Measurements from ENCODE around the gene LYZL1.
"Not testable (repeated sequence)": the region's sequence is repeated elsewhere in the genome, so short reads cannot be mapped to it uniquely, and the experiment has no call there.

The LYZL1 gene

GRCh38 chr10:29324220-29324841 is 35.5 kb downstream of the LYZL1 start:
- no peaks in the 10 kb centered on the region for H3K4me1 Mint-ChIP-seq (ENCODE audit: low read depth)
- H3K9me3 Mint-ChIP-seq (ENCODE audit: low read depth) = no peaks in the 10 kb centered on the region
- H3K27me3 Mint-ChIP-seq = peaks cover 11% of the 10 kb centered on the region

GRCh38 chr10:29326299-29326698 is 37.4 kb downstream of the LYZL1 start:
- no peaks in the 10 kb centered on the region for H3K9me3 Mint-ChIP-seq (ENCODE audit: low read depth)
- H3K4me1 Mint-ChIP-seq (ENCODE audit: low read depth) = no peaks in the 10 kb centered on the region
- H3K27me3 Mint-ChIP-seq = peaks cover 10% of the 10 kb centered on the region
- H3K27ac Mint-ChIP-seq = no peak overlapping the region
- H3K36me3 Mint-ChIP-seq = no peaks in the 10 kb centered on the region
- H3K4me3 Mint-ChIP-seq = no peak overlapping the region

More at GRCh38 chr10:29324220-29324841, 35.5 kb downstream of the LYZL1 start:
- Mint-ChIP-seq H3K36me3 (no peaks in the 10 kb centered on the region), H3K27ac (no peak overlapping the region), H3K4me3 (no peak overlapping the region)

- peaks cover 7% of the 10 kb centered on the region for H3K27me3 Mint-ChIP-seq
- H3K9me3 Mint-ChIP-seq (ENCODE audit: low read depth) = no peaks in the 10 kb centered on the region
- no peak overlapping the region for H3K4me3 Mint-ChIP-seq
- H3K27ac Mint-ChIP-seq = no peak overlapping the region
- no peaks in the 10 kb centered on the region for H3K4me1 Mint-ChIP-seq (ENCODE audit: low read depth)
- no peaks in the 10 kb centered on the region for H3K36me3 Mint-ChIP-seq
Observed at GRCh38 chr10:29326886-29327745, 38.2 kb downstream of the LYZL1 start.

- no peaks in the 10 kb centered on the region for H3K36me3 Mint-ChIP-seq
- H3K4me3 Mint-ChIP-seq = no peak overlapping the region
- no peaks in the 10 kb centered on the region for H3K4me1 Mint-ChIP-seq (ENCODE audit: low read depth)
- peaks cover 7% of the 10 kb centered on the region for H3K27me3 Mint-ChIP-seq
- no peaks in the 10 kb centered on the region for H3K9me3 Mint-ChIP-seq (ENCODE audit: low read depth)
- H3K27ac Mint-ChIP-seq = no peak overlapping the region
Observed at GRCh38 chr10:29327746-29328102, 38.9 kb downstream of the LYZL1 start.

- Mint-ChIP-seq H3K9me3 (ENCODE audit: low read depth) (no peaks in the 10 kb centered on the region), H3K36me3 (no peaks in the 10 kb centered on the region), H3K4me1 (ENCODE audit: low read depth) (no peaks in the 10 kb centered on the region), H3K27ac (no peak overlapping the region), H3K27me3 (peaks cover 7% of the 10 kb centered on the region), H3K4me3 (no peak overlapping the region)
Observed at GRCh38 chr10:29328983-29329382, 40.1 kb downstream of the LYZL1 start.

GRCh38 chr10:29329420-29329819 is 40.5 kb downstream of the LYZL1 start:
- no peaks in the 10 kb centered on the region for H3K9me3 Mint-ChIP-seq (ENCODE audit: low read depth)
- peaks cover 6% of the 10 kb centered on the region for H3K27me3 Mint-ChIP-seq
- H3K4me3 Mint-ChIP-seq = no peak overlapping the region
- no peaks in the 10 kb centered on the region for H3K36me3 Mint-ChIP-seq
- no peaks in the 10 kb centered on the region for H3K4me1 Mint-ChIP-seq (ENCODE audit: low read depth)
- H3K27ac Mint-ChIP-seq = no peak overlapping the region

GRCh38 chr10:29332061-29332760 is 43.3 kb downstream of the LYZL1 start:
- Mint-ChIP-seq H3K4me3 (no peak overlapping the region), H3K27me3 (peaks cover 5% of the 10 kb centered on the region)

GRCh38 chr10:29332761-29333148 is 43.9 kb downstream of the LYZL1 start:
- no peak overlapping the region for H3K4me3 Mint-ChIP-seq
- peaks cover 5% of the 10 kb centered on the region for H3K27me3 Mint-ChIP-seq
- H3K27ac Mint-ChIP-seq = no peak overlapping the region
- H3K36me3 Mint-ChIP-seq = no peaks in the 10 kb centered on the region
- H3K4me1 Mint-ChIP-seq (ENCODE audit: low read depth) = no peaks in the 10 kb centered on the region
- H3K9me3 Mint-ChIP-seq (ENCODE audit: low read depth) = no peaks in the 10 kb centered on the region

More at GRCh38 chr10:29332061-29332760, 43.3 kb downstream of the LYZL1 start:
- no peak overlapping the region for H3K27ac Mint-ChIP-seq
- H3K36me3 Mint-ChIP-seq = no peaks in the 10 kb centered on the region
- no peaks in the 10 kb centered on the region for H3K9me3 Mint-ChIP-seq (ENCODE audit: low read depth)
- no peaks in the 10 kb centered on the region for H3K4me1 Mint-ChIP-seq (ENCODE audit: low read depth)

- H3K4me1 Mint-ChIP-seq (ENCODE audit: low read depth); H3K9me3 Mint-ChIP-seq (ENCODE audit: low read depth); H3K4me3 Mint-ChIP-seq; H3K27ac Mint-ChIP-seq; H3K27me3 Mint-ChIP-seq; H3K36me3 Mint-ChIP-seq: not testable (repeated sequence)
Observed at GRCh38 chr10:29337526-29337925, 48.7 kb downstream of the LYZL1 start.

- Mint-ChIP-seq H3K36me3 (peaks cover 3% of the 10 kb centered on the region), H3K4me1 (ENCODE audit: low read depth) (no peaks in the 10 kb centered on the region), H3K4me3 (no peak overlapping the region), H3K9me3 (ENCODE audit: low read depth) (no peaks in the 10 kb centered on the region), H3K27me3 (peaks cover 6% of the 10 kb centered on the region), H3K27ac (no peak overlapping the region)
Observed at GRCh38 chr10:29343607-29344038, 54.8 kb downstream of the LYZL1 start.

GRCh38 chr10:29344073-29344820 is 55.4 kb downstream of the LYZL1 start:
- Mint-ChIP-seq H3K27me3 (peaks cover 6% of the 10 kb centered on the region), H3K4me3 (no peak overlapping the region), H3K4me1 (ENCODE audit: low read depth) (no peaks in the 10 kb centered on the region), H3K27ac (no peak overlapping the region), H3K36me3 (peaks cover 3% of the 10 kb centered on the region), H3K9me3 (ENCODE audit: low read depth) (no peaks in the 10 kb centered on the region)

- Mint-ChIP-seq H3K9me3 (ENCODE audit: low read depth) (no peaks in the 10 kb centered on the region), H3K27me3 (peaks cover 6% of the 10 kb centered on the region), H3K27ac (no peak overlapping the region), H3K36me3 (peaks cover 3% of the 10 kb centered on the region), H3K4me1 (ENCODE audit: low read depth) (no peaks in the 10 kb centered on the region), H3K4me3 (no peak overlapping the region)
Observed at GRCh38 chr10:29345144-29345909, 56.5 kb downstream of the LYZL1 start.

GRCh38 chr10:29345910-29346209 is 57.0 kb downstream of the LYZL1 start:
- no peak overlapping the region for H3K27ac Mint-ChIP-seq

GRCh38 chr10:29346296-29347001 is 57.6 kb downstream of the LYZL1 start:
- Mint-ChIP-seq H3K36me3 (peaks cover 3% of the 10 kb centered on the region), H3K4me1 (ENCODE audit: low read depth) (no peaks in the 10 kb centered on the region), H3K9me3 (ENCODE audit: low read depth) (no peaks in the 10 kb centered on the region), H3K4me3 (no peak overlapping the region), H3K27ac (no peak overlapping the region), H3K27me3 (peaks cover 4% of the 10 kb centered on the region)

More at GRCh38 chr10:29345910-29346209, 57.0 kb downstream of the LYZL1 start:
- no peak overlapping the region for H3K4me3 Mint-ChIP-seq
- H3K27me3 Mint-ChIP-seq = peaks cover 4% of the 10 kb centered on the region
- H3K9me3 Mint-ChIP-seq (ENCODE audit: low read depth) = no peaks in the 10 kb centered on the region
- H3K36me3 Mint-ChIP-seq = peaks cover 3% of the 10 kb centered on the region
- H3K4me1 Mint-ChIP-seq (ENCODE audit: low read depth) = no peaks in the 10 kb centered on the region
